Motor neuron (in vitro differentiated cells): ENCODE data around the gene BTN1A1. TPM values are rescaled to one million over a fixed set of nuclear protein-coding genes. Genes with fewer than 3 reads are reported as not detected.

Experiments used
- ATAC-seq, 8 experiments: fragments of 200-7000 bp; cut with Tn5 transposase; replicated peaks in 6 of 8; 2 replicates each; pipeline ENCODE4 v1.8.0; 2021; ENCODE audit warnings: mild to moderate bottlenecking in 8 of 8, moderate library complexity in 8 of 8
- H3K27ac ChIP-seq, 2 donors: fragments of 250-450 bp; sonication (Bioruptor Pico); 2 replicates each; pipeline ENCODE4 v1.9.0; 2021; ENCODE audit warnings: antibody characterized with exemption in 2 of 2, mild to moderate bottlenecking in 2 of 2, moderate library complexity in 1 of 2
- H3K4me1 ChIP-seq, 2 donors: fragments of 250-450 bp; sonication (Bioruptor Pico); replicated peaks in 1 of 2; 2 replicates each; pipeline ENCODE4 v1.6.1; 2021; ENCODE audit warnings: antibody characterized with exemption in 2 of 2, mild to moderate bottlenecking in 2 of 2, moderate library complexity in 1 of 2
- H3K4me3 ChIP-seq, 5 donors: fragments of 250-450 bp; sonication (Bioruptor Pico); 2 replicates each; pipeline ENCODE4 v1.9.0; 2021; ENCODE audit warnings: antibody characterized with exemption in 5 of 5, mild to moderate bottlenecking in 5 of 5, moderate library complexity in 4 of 5
- WGBS, 10 experiments: fragments of 450-650 bp; shearing (Covaris generic); methylation state at CpG; one replicate each; pipeline ENCODE4 v1.0.0; 2022; 5-methylcytosine and 5-hydroxymethylcytosine counted together
- in situ Hi-C, 9 experiments: fragments of 400-800 bp; cut with MboI; loops; one replicate each; pipeline ENCODE4 v1.15.0; 2021; ENCODE audit warnings: low sequenced_read_pairs in 9 of 9, low pct_unique_long_range_greater_than_20kb in 2 of 9; ENCODE audit not compliant: unreplicated experiment in 9 of 9
- total RNA-seq, 8 experiments: library from RNA; unstranded; fragments of 300-600 nt; gene quantifications; 2 replicates each; pipeline versions ENCODE4 v1.2.3 to v1.2.4, GENCODE V29; 2022

Gene BTN1A1
- total RNA-seq, 8 experiments from 2014 or later: 0.09 to 0.76 (median 0.20) TPM; not detected in 2

GRCh38 chr6:26468829-26469228 is 31.3 kb upstream of the BTN1A1 start:
- in situ Hi-C loops: no loop called here

GRCh38 chr6:26470643-26471042 is 29.5 kb upstream of the BTN1A1 start:
- no peak overlapping the region for H3K27ac ChIP-seq
- peaks cover 7 to 10% of the 10 kb centered on the region in 2 donors for H3K4me1 ChIP-seq
- H3K4me3 ChIP-seq: no peak overlapping the region
- in situ Hi-C loops: no loop called here
- ATAC-seq: no peak
- WGBS, 10 experiments: 0 to 100% (median 80%) methylated on average over 1 to 4 of the region's 4 CpGs; no CpG with 5 or more reads in 1 of the 10 experiments

More at GRCh38 chr6:26468829-26469228, 31.3 kb upstream of the BTN1A1 start:
- ATAC-seq: no peak
- Histone ChIP-seq H3K4me1 (no peaks in the 10 kb centered on the region), H3K4me3 (no peak overlapping the region), H3K27ac (no peak overlapping the region)
- WGBS, 10 experiments: 50 to 100% (median 80%) methylated on average over 1 to 2 of the region's 2 CpGs; no CpG with 5 or more reads in 4 of the 10 experiments

GRCh38 chr6:26471970-26472369 is 28.1 kb upstream of the BTN1A1 start:
- in situ Hi-C loops: no loop called here
- ATAC-seq: no peak
- Histone ChIP-seq H3K27ac (no peak overlapping the region), H3K4me1 (peaks cover 16 to 19% of the 10 kb centered on the region in 2 donors), H3K4me3 (no peak overlapping the region)

GRCh38 chr6:26472549-26473290 is 27.4 kb upstream of the BTN1A1 start:
- H3K4me3 ChIP-seq: no peak overlapping the region
- no peak for ATAC-seq
- peaks cover 16 to 19% of the 10 kb centered on the region in 2 donors for H3K4me1 ChIP-seq
- no peak overlapping the region for H3K27ac ChIP-seq
- in situ Hi-C loops: no loop called here
- 80 to 100% (median 97%) methylated on average over 1 to 4 of the region's 4 CpGs; no CpG with 5 or more reads in 6 of the 10 experiments for WGBS, 10 experiments

- H3K4me1 ChIP-seq: peaks cover 16 to 19% of the 10 kb centered on the region in 2 donors
- WGBS, 10 experiments: 29 to 100% (median 75%) methylated on average over 1 of the region's 1 CpG; no CpG with 5 or more reads in 2 of the 10 experiments
- in situ Hi-C loops: no loop called here
- peak overlapping the region; percentile 32 to 46 (median 36) for H3K4me3 ChIP-seq
- no peak overlapping the region for H3K27ac ChIP-seq
- no peak for ATAC-seq
Measured at GRCh38 chr6:26473429-26473757, 26.7 kb upstream of the BTN1A1 start.

- in situ Hi-C loops: no loop called here
- peak; percentile 94 to 98 (median 96) for ATAC-seq
- peaks cover 16 to 19% of the 10 kb centered on the region in 2 donors for H3K4me1 ChIP-seq
- H3K4me3 ChIP-seq: peak overlapping the region; percentile 32 to 46 (median 36)
- H3K27ac ChIP-seq: peak overlapping the region; percentile 56 to 67
- 0 to 60% (median 2%) methylated on average over 1 to 12 of the region's 12 CpGs for WGBS, 10 experiments
Measured at GRCh38 chr6:26473758-26474438, 26.2 kb upstream of the BTN1A1 start.

- in situ Hi-C loops: no loop called here
- ATAC-seq: peak; percentile 4 to 36 (median 18)
Measured at GRCh38 chr6:26474439-26474881, 25.6 kb upstream of the BTN1A1 start.

GRCh38 chr6:26475823-26476729 is 24.0 kb upstream of the BTN1A1 start:
- in situ Hi-C loops: no loop called here
- H3K27ac ChIP-seq: no peak overlapping the region
- H3K4me3 ChIP-seq: no peak overlapping the region
- ATAC-seq: peak in 3 of 8 experiments; percentile 25 to 34 (median 26)
- H3K4me1 ChIP-seq: peaks cover 16 to 19% of the 10 kb centered on the region in 2 donors
- 24 to 100% (median 44%) methylated on average over 1 to 6 of the region's 7 CpGs; no CpG with 5 or more reads in 3 of the 10 experiments for WGBS, 10 experiments

More at GRCh38 chr6:26474439-26474881, 25.6 kb upstream of the BTN1A1 start:
- WGBS, 10 experiments: 0 to 100% (median 40%) methylated on average over 1 to 2 of the region's 2 CpGs; no CpG with 5 or more reads in 7 of the 10 experiments
- peak overlapping the region; percentile 56 to 67 for H3K27ac ChIP-seq
- peaks cover 16 to 19% of the 10 kb centered on the region in 2 donors for H3K4me1 ChIP-seq
- peak overlapping the region; percentile 32 to 46 (median 36) for H3K4me3 ChIP-seq

GRCh38 chr6:26476896-26477295 is 23.2 kb upstream of the BTN1A1 start:
- Histone ChIP-seq H3K4me3 (no peak overlapping the region), H3K4me1 (peaks cover 16 to 19% of the 10 kb centered on the region in 2 donors), H3K27ac (no peak overlapping the region)
- in situ Hi-C loops: no loop called here
- WGBS, 10 experiments: 80 to 100% (median 92%) methylated on average over 1 to 4 of the region's 4 CpGs
- ATAC-seq: no peak

GRCh38 chr6:26477426-26477825 is 22.7 kb upstream of the BTN1A1 start:
- in situ Hi-C loops: no loop called here
- Histone ChIP-seq H3K27ac (no peak overlapping the region), H3K4me1 (peaks cover 16 to 19% of the 10 kb centered on the region in 2 donors), H3K4me3 (no peak overlapping the region)
- ATAC-seq: no peak
- 33 to 100% (median 86%) methylated on average over 1 of the region's 1 CpG; no CpG with 5 or more reads in 3 of the 10 experiments for WGBS, 10 experiments

GRCh38 chr6:26478100-26478984 is 21.8 kb upstream of the BTN1A1 start:
- Histone ChIP-seq H3K4me3 (no peak overlapping the region), H3K4me1 (peaks cover 16 to 19% of the 10 kb centered on the region in 2 donors), H3K27ac (no peak overlapping the region)
- ATAC-seq: no peak
- in situ Hi-C loops: no loop called here
- 42 to 100% (median 89%) methylated on average over 1 to 2 of the region's 2 CpGs; no CpG with 5 or more reads in 3 of the 10 experiments for WGBS, 10 experiments

GRCh38 chr6:26478985-26479278 is 21.2 kb upstream of the BTN1A1 start:
- H3K4me3 ChIP-seq: no peak overlapping the region
- H3K27ac ChIP-seq: no peak overlapping the region
- 63 to 100% (median 80%) methylated on average over 1 to 3 of the region's 3 CpGs; no CpG with 5 or more reads in 2 of the 10 experiments for WGBS, 10 experiments
- ATAC-seq: no peak
- in situ Hi-C loops: no loop called here
- H3K4me1 ChIP-seq: peaks cover 16 to 19% of the 10 kb centered on the region in 2 donors
